NCI-H82 (cell line): ENCODE results near the gene ICA1L.

Experiments used
- DNase-seq: peaks from one replicate; lab custom pipeline; 2025; lab: John Stamatoyannopoulos, UW

ICA1L gene

GRCh38 chr2:202736826-202737225 lies 134.7 kb downstream of the ICA1L start:
- DNase-seq, result no peak

- no peak for DNase-seq
These were observed 145.5 kb downstream of the ICA1L start for GRCh38 chr2:202726070-202726469.

GRCh38 chr2:202723746-202724145 lies 147.8 kb downstream of the ICA1L start:
- no peak for DNase-seq
